Measurements from ENCODE around the gene MLNR.

MLNR gene

GRCh38 chr13:49226613-49227012, 6.5 kb downstream of the MLNR start:
- DNase-seq = no peak

DNA sequence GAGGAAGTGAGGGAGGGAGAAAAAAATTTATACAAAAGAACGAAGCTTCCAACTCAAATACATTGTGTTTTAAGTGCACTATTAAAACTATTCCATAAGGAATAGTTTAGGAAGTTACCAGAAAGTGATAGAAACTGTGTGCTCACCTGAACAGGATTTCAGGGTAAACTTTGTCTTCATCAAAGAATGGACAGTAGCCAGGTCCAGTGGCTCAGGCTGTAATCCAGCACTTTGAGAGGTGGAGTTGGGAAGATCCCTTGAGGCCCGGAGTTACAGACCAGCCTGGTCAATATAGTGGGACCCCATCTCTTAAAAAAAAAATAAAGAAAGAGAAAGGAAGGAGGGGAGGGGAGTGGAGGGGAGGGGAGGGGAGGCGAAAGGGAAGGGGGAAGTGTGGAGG, 14.6 kb downstream of the MLNR start:
- DNase-seq = no peak

DNA sequence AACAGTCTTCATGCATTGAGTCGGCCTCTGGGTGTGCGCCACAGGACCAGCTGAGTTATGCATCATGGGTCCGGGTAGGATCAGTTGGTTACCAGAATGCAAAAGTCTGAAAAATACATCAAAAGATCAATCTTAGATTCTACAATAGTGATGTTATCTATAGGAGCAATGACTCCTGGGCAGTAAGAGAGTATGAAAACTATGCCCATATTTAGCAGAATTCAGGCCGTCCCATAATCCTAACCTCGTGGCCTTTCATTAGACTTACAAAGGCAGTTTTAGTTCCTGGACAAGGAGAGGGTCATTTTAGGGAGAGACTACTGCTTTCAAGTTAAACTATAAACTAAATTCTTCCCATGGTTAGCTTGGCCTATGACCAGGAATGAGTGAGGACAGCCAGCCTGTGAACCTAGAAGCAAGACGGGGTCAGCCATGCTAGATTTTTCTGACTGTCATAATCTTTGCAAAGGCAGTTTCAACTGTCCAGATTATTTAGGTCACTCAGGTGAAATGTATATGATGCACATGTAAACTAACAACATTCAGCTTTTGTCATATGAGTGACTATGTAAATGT, 15.8 kb downstream of the MLNR start:
- DNase-seq = no peak

DNA sequence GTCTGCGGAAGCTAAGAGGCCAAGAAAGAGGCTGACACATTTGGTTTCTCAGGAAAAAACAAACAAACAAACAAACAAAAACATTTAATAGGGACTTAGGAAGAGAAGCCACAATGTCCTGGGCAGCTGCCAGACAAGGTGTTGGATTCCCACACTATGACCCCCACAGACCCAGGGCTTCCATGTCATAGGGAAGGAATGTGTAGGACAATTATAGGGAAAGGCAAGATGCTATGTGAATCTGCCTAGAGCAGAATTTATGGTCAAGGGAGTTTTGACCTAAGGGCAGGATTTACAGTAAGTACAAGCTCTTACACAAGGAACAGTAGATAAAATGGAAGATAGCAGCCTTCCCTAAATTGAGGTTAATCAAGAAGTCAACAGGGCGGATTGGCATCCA, 18.5 kb downstream of the MLNR start:
- DNase-seq = no peak

DNA sequence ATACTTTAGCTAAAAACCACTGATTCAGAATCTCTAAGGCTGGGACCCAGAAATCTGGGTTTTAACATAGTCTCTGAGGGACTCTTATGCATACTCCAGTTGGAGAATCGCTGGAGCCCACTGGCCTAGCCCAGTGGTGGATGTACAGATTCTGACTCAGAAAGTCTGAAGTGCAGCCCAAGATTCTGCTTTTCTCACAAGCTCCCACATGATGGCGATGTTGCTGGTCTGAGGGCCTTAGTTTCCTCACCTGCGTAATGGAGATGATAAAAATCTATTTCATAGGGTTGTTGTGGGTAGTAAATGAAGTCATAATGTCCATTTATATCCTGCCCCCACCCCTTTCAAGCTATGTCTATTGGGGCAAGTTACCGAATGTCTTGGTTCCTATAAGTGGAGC, 19.9 kb downstream of the MLNR start:
- no peak for DNase-seq

DNA sequence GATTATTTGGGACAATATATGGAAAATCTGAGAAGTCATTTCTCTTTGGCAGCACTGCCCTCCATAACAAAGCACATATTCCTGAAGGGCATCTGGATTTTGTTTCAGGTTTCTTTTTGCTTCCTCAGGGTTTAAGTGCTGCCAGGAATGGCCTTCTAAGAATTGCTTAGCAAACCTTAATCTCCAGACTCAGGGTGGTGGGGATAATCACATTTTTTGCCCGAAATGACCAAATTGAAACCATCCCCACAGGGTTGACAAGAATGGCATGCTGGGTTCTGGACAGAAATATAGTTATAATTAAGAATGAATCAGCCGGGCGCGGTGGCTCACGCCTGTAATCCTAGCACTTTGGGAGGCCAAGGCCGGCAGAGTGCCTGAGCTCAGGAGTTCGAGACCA, 21.2 kb downstream of the MLNR start:
- DNase-seq = no peak

DNA sequence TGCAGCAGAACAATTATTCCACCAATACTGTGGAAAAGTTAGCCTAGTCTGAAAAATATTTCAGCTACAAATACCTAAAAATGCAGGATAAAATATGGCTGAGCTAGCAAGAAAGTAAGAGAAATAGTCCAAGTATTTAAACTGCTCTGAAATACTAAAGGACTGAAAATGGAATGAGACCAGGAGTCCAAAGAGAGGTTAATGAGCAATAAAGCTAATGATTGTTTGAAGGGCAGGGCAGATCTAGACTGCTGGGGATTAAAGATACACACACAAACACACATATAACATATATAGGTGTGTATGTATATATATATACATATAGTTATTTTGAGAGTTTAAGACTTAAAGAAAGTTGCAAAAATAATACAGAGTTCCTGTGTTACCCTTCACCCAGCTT, 25.0 kb downstream of the MLNR start:
- DNase-seq = no peak

DNA sequence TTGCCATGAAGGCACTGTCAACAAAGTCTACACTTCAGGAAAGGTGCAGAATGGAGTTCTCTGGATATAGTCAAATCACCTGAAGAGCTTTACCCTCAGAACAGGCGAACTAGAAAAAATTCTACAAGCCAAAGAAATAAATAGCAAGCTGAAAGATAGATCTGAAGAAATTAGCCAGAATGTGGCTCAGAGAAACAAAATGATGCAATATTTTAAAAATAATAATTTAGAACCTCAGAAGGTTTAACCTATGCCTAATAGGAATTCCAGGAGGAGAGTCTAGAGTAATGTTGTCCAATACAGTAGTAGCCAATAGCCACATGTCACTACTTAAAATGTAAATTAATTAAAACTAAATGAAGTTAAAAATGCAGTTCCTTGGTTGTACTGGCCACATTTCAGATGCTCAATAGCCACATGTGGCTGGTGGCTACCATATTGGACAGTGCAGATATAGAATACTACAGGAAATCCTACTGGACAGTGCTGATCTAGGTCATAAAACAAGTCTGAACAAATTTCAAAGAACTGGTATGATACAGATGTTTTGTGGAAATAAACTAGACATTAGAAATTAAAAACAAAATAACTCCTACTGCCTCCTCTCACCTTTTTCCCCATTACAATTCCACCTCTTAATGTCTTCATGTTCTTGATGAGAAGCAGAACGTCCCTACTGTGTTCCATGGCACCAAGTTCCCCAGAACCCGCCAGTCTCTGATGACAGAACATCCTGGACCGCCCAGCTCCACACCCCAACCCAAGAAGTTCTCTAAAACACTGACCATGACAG, 26.9 kb downstream of the MLNR start:
- no peak for DNase-seq

GRCh38 chr13:49247643-49248621, 27.8 kb downstream of the MLNR start, which contains the start of gene CDADC1:
Gene CDADC1, plus strand, starts transcription at chr13:49247925. Its CDS starts 113 bp downstream, at chr13:49248038.
- DNase-seq = peak; percentile 78

DNA sequence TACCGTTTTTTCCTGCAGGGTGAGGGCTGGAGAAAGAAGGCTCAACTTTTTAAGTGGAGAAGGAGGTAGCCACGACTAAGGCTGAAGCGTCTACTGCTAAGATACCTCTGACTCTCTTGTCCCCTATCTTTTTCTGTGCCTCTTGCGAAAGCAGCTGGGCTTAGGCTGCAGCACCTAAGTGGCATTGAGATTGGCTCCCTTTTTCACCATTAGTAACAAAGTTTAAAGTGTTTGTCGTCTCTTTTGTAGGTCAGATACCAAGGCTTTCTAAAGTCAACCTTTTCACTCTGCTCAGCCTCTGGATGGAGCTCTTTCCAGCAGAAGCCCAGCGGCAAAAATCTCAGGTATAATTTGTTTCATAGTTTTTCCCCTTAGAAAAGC, 28.5 kb downstream of the MLNR start:
- DNase-seq = no peak

DNA sequence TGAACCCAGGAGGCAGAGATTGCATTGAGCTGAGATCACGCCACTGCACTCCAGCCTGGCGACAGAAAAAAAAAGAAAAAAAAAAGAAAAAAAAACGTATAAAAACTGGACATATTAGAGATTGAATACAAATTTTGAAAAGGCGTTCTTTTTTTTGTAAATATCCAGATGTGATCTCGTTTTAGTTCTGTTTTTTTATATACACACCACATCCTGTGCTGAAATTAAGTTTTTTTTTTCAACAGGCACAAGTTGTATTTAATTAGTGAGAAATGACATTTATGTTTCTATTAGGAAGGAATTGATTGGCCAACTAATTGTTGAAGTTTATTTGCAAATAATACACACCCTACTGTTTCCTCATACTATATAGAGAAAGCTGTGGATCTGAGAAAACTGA, 31.2 kb downstream of the MLNR start:
- DNase-seq = no peak

- DNase-seq = no peak
Measured at GRCh38 chr13:49253310-49253709, 33.2 kb downstream of the MLNR start.

- no peak for DNase-seq
Measured at GRCh38 chr13:49254007-49254406, 33.9 kb downstream of the MLNR start.

DNA sequence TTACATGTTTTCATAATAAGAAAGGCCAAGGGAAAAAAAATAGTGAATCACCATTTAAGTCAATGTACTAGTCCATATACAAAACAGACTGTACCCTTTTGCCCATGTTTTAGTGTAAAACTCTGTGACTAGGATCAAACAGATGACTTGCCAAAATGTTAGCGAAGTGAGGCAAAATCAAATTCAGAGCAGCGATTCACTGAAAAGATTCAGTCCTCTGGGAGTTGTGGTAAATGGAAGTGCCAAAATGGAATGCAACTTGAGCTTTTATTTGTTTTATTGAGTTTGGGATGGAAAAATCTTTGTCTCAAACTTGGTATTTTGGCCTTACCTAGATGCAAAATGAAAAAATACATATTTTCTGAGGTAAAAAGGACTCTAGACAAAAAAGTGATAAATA, 36.7 kb downstream of the MLNR start:
- DNase-seq = no peak

DNA sequence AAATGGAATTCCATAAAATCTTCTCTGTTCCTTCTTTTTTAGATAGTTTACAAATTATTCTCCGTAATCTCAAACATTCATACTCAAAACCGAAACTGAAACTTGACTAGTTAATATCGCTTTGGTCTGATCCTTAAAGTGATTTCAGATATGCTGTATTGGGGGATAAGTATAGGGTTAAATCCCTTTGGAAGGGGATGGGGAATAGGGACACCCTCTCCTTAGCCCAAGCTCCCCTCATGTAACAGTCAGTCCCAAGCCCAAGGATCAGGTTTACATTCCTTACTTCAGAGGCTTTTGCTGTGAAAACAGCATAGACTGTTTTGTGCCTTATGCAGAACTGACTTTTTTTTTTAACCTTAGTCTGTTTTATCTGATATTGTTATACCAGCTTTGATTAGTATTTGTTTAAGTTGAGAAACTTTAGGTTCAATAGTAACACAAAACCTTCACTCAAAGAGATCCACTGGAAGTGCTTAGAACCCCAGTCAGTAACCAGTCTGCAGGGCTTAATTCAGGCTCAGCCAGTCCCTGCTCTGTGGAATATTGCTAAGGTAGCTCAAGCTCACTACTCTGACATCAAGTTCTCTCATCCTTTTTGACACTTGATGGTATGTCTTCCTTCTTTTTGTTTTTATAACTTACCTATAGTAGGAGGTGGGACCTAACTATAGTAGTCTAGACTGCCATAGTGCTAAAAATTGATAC, 38.1 kb downstream of the MLNR start:
- DNase-seq = no peak

DNA sequence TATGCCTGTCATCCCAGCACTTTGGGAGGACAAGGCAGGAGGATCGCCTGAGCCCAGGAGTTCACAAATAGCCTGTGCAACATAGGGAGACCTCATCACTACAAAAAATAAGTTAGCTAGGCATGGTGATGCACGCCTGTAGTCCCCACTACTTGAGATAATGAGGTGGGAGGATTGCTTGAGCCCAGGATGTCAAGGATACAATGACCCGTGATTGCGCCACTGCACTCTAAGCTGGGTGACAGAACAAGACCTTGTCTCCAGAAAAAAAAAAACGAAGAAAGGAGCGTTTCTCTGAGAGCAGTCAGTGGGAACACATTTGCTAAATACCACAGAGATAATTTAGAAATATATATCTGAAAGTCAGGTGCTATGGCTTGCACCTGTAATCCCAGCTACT, 39.4 kb downstream of the MLNR start:
- no peak for DNase-seq

GRCh38 chr13:49262634-49263033, 42.5 kb downstream of the MLNR start:
- DNase-seq = no peak

DNA sequence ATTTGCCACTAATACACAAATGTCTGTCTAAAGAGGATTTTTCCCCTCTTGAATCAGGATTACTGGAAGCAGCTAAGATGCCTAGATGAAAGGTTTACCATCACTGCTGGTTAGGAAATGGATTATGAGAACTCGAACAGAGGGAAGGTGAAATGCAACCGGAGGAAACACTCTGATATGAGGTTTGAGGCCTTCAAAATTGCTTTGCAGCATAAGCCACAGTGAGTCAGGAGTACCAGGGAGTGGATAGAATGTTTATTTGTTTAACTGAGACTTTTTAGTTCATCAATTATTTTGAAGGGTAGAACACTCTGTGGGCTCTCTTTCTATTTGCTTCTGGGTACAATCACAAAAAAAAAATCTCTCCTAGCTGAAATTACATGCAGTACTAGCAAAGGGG, 45.7 kb downstream of the MLNR start:
- DNase-seq = no peak

- no peak for DNase-seq
Measured at GRCh38 chr13:49271264-49271663, 51.1 kb downstream of the MLNR start.
